A549 (cell line): ENCODE data around the gene MFAP4.

Source experiments
- BCL3 ChIP-seq: fragments of >200 bp; sonication (Bioruptor Twin); formaldehyde crosslinking; IDR thresholded peaks from 3 replicates; pipeline ENCODE4 v1.6.1; 2016
- CEBPB ChIP-seq, 2 experiments: fragments of >200 bp in 1 of 2; sonication (Bioruptor Twin) in 1 of 2; formaldehyde crosslinking in 1 of 2; IDR thresholded peaks; 2 replicates each; pipeline ENCODE4 v1.6.1; 2012 to 2016
- CTCF ChIP-seq: fragments of >200 bp; sonication (Bioruptor Twin); formaldehyde crosslinking; IDR thresholded peaks from 3 replicates; pipeline ENCODE4 v1.5.1; 2016
- EP300 ChIP-seq, 2 experiments: fragments of >200 bp; sonication (Bioruptor Twin); formaldehyde crosslinking; IDR thresholded peaks; 2 replicates in 1 of 2; 3 replicates in 1 of 2; pipeline ENCODE4 v1.6.1; 2016 to 2017
- HES2 ChIP-seq: fragments of >200 bp; sonication (Bioruptor Twin); formaldehyde crosslinking; IDR thresholded peaks from 2 replicates; pipeline ENCODE4 v1.6.1; 2016
- KDM5A ChIP-seq: fragments of 200-600 bp; sonication (generic); IDR thresholded peaks from 2 replicates; pipeline ENCODE4 v1.6.1; 2016; ENCODE audit warnings: antibody characterized with exemption, mild to moderate bottlenecking
- NPAS2 ChIP-seq: fragments of 250-450 bp; sonication (Bioruptor Pico); IDR thresholded peaks from 2 replicates; pipeline ENCODE4 v1.8.0; 2022; ENCODE audit warnings: mild to moderate bottlenecking, moderate library complexity, borderline replicate concordance
- POLR2A ChIP-seq: IDR thresholded peaks from 2 replicates; pipeline ENCODE4 v1.6.1; 2012; ENCODE audit warnings: mild to moderate bottlenecking, low read length
- RAD21 ChIP-seq, 2 experiments: fragments of >200 bp in 1 of 2; sonication (Bioruptor Twin) in 1 of 2; formaldehyde crosslinking in 1 of 2; IDR thresholded peaks in 1 of 2; conservative IDR thresholded peaks in 1 of 2; 2 replicates in 1 of 2; 3 replicates in 1 of 2; pipeline ENCODE4 v1.6.1; 2012 to 2018; ENCODE audit warnings: inconsistent platforms in 1 of 2
- RCOR1 ChIP-seq: fragments of 150-350 bp; IDR thresholded peaks from 2 replicates; pipeline ENCODE4 v1.6.1; 2014; ENCODE audit warnings: antibody characterized with exemption, low read length, low read depth
- USF2 ChIP-seq: fragments of 450-650 bp; IDR thresholded peaks from 2 replicates; pipeline ENCODE4 v1.6.1; 2014; ENCODE audit warnings: antibody characterized with exemption
- ZFP36 ChIP-seq: fragments of 450-650 bp; IDR thresholded peaks from 2 replicates; pipeline ENCODE4 v1.6.1; 2014; ENCODE audit warnings: borderline replicate concordance; ENCODE audit not compliant: partially characterized antibody

- no peak for TF ChIP-seq POLR2A
- TF ChIP-seq KDM5A: no peak
- no peak for TF ChIP-seq CTCF
- TF ChIP-seq NPAS2 (CRISPR knock-in tag): no peak
- no peak for TF ChIP-seq RAD21 (conservative IDR thresholded peaks at IDR 0.05 in 1 of 2, IDR thresholded peaks at IDR 0.05 in 1 of 2)
- TF ChIP-seq EP300 (IDR thresholded peaks at IDR 0.05): no peak
- no peak for TF ChIP-seq USF2
- no peak for TF ChIP-seq HES2
- TF ChIP-seq CEBPB (IDR thresholded peaks at IDR 0.05): no peak
- no peak for TF ChIP-seq BCL3
- TF ChIP-seq RCOR1: no peak
- no peak for TF ChIP-seq ZFP36
Measured at GRCh38 chr17:19364699-19365498, 22.1 kb downstream of the MFAP4 start.
